ENCODE results near the gene FAM53A. TPM values are rescaled to one million over a fixed set of nuclear protein-coding genes. Genes with fewer than 3 reads are reported as not detected.

The FAM53A gene
- total and polyA plus RNA-seq, 10 donors: 0.60 to 4.3 (median 1.9) TPM

DNA sequence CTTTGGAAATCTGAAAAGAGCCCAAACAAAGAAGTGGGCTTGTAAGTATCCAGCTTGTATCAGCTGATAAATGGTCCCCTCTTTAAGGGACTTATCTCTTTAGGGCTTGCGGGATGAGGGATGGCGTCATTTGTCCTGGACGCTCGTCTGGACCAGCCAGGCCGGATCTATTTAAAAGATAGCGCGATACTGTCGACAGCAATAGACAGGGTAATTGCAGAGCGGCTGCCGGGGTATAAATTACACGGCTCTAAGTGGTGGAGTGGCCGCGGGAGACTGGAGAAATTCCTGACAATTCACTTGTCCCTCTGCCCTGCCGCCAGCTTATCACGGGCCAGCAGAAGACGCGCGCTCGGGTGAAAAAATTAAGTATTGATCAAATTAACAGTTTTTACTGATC lies 90.7 kb downstream of the FAM53A start:
- 65 to 82% (median 73%) methylated on average over 19 of the region's 19 CpGs for WGBS, 5 donors
- intact Hi-C loops (cut with DNase I; ENCODE audit: low total_unique reads): no loop called here
- no peaks in the 10 kb centered on the region for H3K36me3 ChIP-seq

DNA sequence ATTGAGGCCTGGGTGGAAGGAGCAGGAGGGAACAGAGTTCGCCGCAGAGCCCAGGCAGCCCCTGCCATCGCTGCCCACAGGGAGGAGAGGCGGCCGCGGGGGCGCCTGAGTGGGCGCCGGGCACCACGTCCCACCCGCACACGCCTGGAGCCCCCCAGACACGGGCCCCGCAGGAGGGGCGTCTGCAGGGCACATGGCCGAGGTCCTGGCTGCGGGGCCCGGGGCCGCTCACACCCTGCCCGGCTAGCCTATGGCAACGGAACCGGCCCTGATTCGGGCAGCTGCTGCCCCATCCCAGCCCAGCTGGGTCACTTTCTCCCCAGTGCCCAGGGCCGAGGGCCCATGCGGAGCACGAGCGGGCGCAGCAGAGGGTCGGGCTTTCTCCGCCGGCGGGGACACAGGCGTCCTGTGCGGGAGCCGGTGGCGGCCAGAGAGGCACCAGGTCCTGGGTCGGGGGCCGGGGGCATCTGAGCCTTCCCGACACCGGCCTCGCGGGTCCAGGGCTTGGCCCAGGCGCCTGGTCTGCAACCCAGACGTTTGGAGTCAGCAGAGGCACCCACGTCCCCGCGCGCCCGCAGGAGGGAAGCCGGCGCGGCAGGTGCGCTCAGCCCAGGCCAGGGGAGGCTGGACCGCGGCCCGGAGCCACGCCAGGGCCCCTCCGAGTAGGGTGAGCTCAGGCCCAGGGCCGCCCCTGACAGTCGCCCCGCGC lies 91.2 kb downstream of the FAM53A start:
- Histone ChIP-seq H3K4me1 (no peaks in the 10 kb centered on the region), H3K27ac (no peak overlapping the region), H3K27me3 (replicated peaks in 1 of 7) (peaks cover 0 to 54% (median 6%) of the 10 kb centered on the region in 7 donors), H3K36me3 (no peaks in the 10 kb centered on the region), H3K9me3 (peaks cover 0 to 57% (median 44%) of the 10 kb centered on the region in 8 donors), H3K4me3 (no peak overlapping the region)
- TF ChIP-seq POLR2AphosphoS5 (IDR thresholded peaks at IDR 0.05) (no peak), POLR2A (IDR thresholded peaks at IDR 0.05) (no peak)
- peak; percentile 64 for DNase-seq
- WGBS, 5 donors: 87 to 95% (median 91%) methylated on average over 15 to 62 of the region's 62 CpGs
- intact Hi-C loops (cut with DNase I; ENCODE audit: low total_unique reads): no loop called here

More for the DNA sequence above, 90.7 kb downstream of the FAM53A start:
- Histone ChIP-seq H3K27me3 (replicated peaks in 1 of 7) (peaks cover 0 to 58% (median 6%) of the 10 kb centered on the region in 7 donors), H3K27ac (no peak overlapping the region), H3K9me3 (peaks cover 0 to 51% (median 38%) of the 10 kb centered on the region in 8 donors), H3K4me1 (no peaks in the 10 kb centered on the region), H3K4me3 (no peak overlapping the region)
- TF ChIP-seq, protein P1, sequence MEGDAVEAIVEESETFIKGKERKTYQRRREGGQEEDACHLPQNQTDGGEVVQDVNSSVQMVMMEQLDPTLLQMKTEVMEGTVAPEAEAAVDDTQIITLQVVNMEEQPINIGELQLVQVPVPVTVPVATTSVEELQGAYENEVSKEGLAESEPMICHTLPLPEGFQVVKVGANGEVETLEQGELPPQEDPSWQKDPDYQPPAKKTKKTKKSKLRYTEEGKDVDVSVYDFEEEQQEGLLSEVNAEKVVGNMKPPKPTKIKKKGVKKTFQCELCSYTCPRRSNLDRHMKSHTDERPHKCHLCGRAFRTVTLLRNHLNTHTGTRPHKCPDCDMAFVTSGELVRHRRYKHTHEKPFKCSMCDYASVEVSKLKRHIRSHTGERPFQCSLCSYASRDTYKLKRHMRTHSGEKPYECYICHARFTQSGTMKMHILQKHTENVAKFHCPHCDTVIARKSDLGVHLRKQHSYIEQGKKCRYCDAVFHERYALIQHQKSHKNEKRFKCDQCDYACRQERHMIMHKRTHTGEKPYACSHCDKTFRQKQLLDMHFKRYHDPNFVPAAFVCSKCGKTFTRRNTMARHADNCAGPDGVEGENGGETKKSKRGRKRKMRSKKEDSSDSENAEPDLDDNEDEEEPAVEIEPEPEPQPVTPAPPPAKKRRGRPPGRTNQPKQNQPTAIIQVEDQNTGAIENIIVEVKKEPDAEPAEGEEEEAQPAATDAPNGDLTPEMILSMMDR (IDR thresholded peaks at IDR 0.05 in 8 of 11, conservative IDR thresholded peaks at IDR 0.05 in 3 of 11): no peak
- TF ChIP-seq POLR2A (IDR thresholded peaks at IDR 0.05) (no peak), POLR2AphosphoS5 (IDR thresholded peaks at IDR 0.05) (no peak)
- DNase-seq: peak; percentile 16

DNA sequence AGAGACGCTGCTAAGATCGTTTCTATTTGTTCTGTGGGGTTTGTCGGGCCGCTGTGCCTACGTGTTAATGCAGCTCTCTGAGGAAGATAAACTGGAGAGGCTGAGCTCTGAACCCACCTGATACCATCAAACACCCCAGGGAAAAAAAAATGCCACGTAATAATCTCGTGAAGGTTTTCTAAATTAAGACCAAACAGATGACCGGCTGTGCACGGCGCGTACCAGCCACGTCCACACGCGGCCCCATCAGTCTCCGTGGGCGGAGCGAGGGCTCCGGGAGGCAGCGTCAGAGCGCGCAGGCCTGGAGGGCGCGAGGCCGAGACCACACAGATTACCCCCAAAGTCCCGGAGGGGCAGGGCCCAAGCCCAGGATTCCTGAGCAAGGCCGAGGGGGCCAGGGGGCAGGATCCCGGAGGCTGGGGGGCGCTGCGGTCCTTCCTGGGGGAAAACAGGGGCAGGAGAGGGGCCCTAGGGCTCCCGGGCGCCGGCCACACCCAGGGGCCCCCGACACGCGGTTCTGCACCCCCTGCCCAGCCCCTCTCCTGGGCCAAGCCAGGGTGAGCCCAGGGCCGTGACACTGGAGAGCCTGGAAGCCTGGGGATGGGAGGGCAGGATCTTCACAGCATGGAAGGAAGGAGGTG lies 91.9 kb downstream of the FAM53A start:
- Histone ChIP-seq H3K9me3 (peaks cover 0 to 62% (median 45%) of the 10 kb centered on the region in 8 donors), H3K27ac (no peak overlapping the region), H3K27me3 (replicated peaks in 1 of 7) (peaks cover 0 to 47% (median 6%) of the 10 kb centered on the region in 7 donors), H3K4me3 (no peak overlapping the region), H3K36me3 (no peaks in the 10 kb centered on the region), H3K4me1 (no peaks in the 10 kb centered on the region)
- peak; percentile 47 for DNase-seq
- intact Hi-C loops (cut with DNase I; ENCODE audit: low total_unique reads): no loop called here
- TF ChIP-seq POLR2A (IDR thresholded peaks at IDR 0.05) (no peak), POLR2AphosphoS5 (IDR thresholded peaks at IDR 0.05) (no peak)
- TF ChIP-seq, protein P1 (IDR thresholded peaks at IDR 0.05 in 8 of 11, conservative IDR thresholded peaks at IDR 0.05 in 3 of 11): no peak
- 87 to 93% (median 91%) methylated on average over 35 to 36 of the region's 36 CpGs for WGBS, 5 donors

DNA sequence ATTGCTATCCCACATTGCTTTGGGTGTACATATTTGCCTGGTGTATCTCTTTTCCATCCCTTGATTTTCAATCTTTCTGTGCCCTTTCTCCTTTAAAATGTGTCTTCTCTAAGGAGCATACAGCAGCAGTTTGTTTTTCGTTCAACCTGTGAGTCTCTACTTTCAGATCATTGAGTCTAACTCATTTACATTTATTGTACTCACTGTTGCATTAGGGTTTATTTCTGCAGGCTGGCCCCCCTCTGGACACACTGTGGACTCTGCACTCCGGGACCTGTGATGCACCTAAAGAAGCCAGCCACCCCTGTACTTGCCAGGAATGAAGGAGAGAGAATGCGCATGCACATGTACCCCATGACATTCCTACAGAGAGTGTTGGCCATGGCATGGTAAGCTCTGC lies 93.0 kb downstream of the FAM53A start:
- H3K27ac ChIP-seq: no peak overlapping the region
- no peak overlapping the region for H3K4me3 ChIP-seq
- peaks cover 0 to 57% (median 45%) of the 10 kb centered on the region in 8 donors for H3K9me3 ChIP-seq
- WGBS, 5 donors: 88 to 98% (median 95%) methylated on average over 3 of the region's 3 CpGs
- H3K27me3 ChIP-seq (replicated peaks in 1 of 7): peaks cover 0 to 38% (median 6%) of the 10 kb centered on the region in 7 donors
- no peaks in the 10 kb centered on the region for H3K36me3 ChIP-seq
- H3K4me1 ChIP-seq: no peaks in the 10 kb centered on the region
- DNase-seq: peak; percentile 40
- TF ChIP-seq POLR2AphosphoS5 (IDR thresholded peaks at IDR 0.05) (no peak), POLR2A (IDR thresholded peaks at IDR 0.05) (no peak)
- TF ChIP-seq, protein P1 (IDR thresholded peaks at IDR 0.05 in 8 of 11, conservative IDR thresholded peaks at IDR 0.05 in 3 of 11): no peak
- intact Hi-C loops (cut with DNase I; ENCODE audit: low total_unique reads): no loop called here
